ENCODE data around the gene USP31.
A peak's percentile ranks its signal among the peaks of the same experiment; 100 is the strongest.

USP31 gene

GRCh38 chr16:23186171-23186570 lies 36.9 kb upstream of the USP31 start:
- POLR2A ChIA-PET: no interaction called here
- H3K27ac ChIP-seq (ENCODE audit: insufficient read depth in 1 of 2, low read depth in 1 of 2, low read length in 2 of 2, poor library complexity in 1 of 2, severe bottlenecking in 2 of 2): no peak overlapping the region
- peaks cover 0 to 13% (median 10%) of the 10 kb centered on the region in 4 experiments for H3K4me1 ChIP-seq (ENCODE audit: control extremely low read depth in 1 of 4, control insufficient read depth in 4 of 4, insufficient read depth in 4 of 4, low read length in 3 of 4)
- H3K27me3 ChIP-seq (replicated peaks in 2 of 5; ENCODE audit: control insufficient read depth in 4 of 5, insufficient read depth in 5 of 5, low read length in 4 of 5): peaks cover 5 to 78% (median 21%) of the 10 kb centered on the region in 5 experiments
- H3K4me3 ChIP-seq (ENCODE audit: control insufficient read depth in 1 of 7, extremely low read depth in 1 of 7, insufficient read depth in 4 of 7, low read depth in 2 of 7, low read length in 6 of 7): no peak overlapping the region
- no peaks in the 10 kb centered on the region for H3K9me3 ChIP-seq (ENCODE audit: control extremely low read depth in 1 of 5, control insufficient read depth in 4 of 5, insufficient read depth in 2 of 5, low read depth in 1 of 5, low read length in 4 of 5)
- CTCF ChIA-PET: no interaction called here
- no peaks in the 10 kb centered on the region for H3K36me3 ChIP-seq (ENCODE audit: control insufficient read depth in 4 of 4, insufficient read depth in 4 of 4, low read length in 3 of 4)
- 78% methylated on average over 21 of the region's 24 CpGs for WGBS (ENCODE audit: insufficient coverage)
- DNase-seq: no peak

DNA sequence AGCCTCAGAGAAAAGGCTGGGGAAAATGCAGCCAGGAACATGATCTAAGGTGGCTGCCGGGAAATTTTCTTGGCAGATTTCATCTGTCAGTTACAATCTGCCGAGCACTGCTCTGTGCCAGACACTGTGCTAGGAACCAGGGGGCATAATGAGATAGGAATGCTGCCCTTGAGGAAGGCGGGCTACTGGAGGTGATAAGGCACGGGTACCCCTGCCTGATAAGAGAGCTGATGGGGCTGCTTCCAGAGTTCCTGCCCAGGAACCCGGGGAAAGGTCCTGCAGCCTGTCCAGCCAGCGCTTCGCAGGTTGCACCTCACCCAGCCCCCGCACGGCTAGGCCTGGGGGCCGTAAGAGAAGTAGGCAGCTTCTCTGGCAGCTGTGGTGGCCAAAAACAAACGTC lies 36.4 kb upstream of the USP31 start:
- no peaks in the 10 kb centered on the region for H3K36me3 ChIP-seq (ENCODE audit: control insufficient read depth in 4 of 4, insufficient read depth in 4 of 4, low read length in 3 of 4)
- H3K4me3 ChIP-seq (ENCODE audit: control insufficient read depth in 1 of 7, extremely low read depth in 1 of 7, insufficient read depth in 4 of 7, low read depth in 2 of 7, low read length in 6 of 7): no peak overlapping the region
- H3K9me3 ChIP-seq (ENCODE audit: control extremely low read depth in 1 of 5, control insufficient read depth in 4 of 5, insufficient read depth in 2 of 5, low read depth in 1 of 5, low read length in 4 of 5): no peaks in the 10 kb centered on the region
- no peak overlapping the region for H3K27ac ChIP-seq (ENCODE audit: insufficient read depth in 1 of 2, low read depth in 1 of 2, low read length in 2 of 2, poor library complexity in 1 of 2, severe bottlenecking in 2 of 2)
- ChIA-PET POLR2A (no interaction called here), CTCF (no interaction called here)
- 64% methylated on average over 11 of the region's 11 CpGs for WGBS (ENCODE audit: insufficient coverage)
- H3K4me1 ChIP-seq (ENCODE audit: control extremely low read depth in 1 of 4, control insufficient read depth in 4 of 4, insufficient read depth in 4 of 4, low read length in 3 of 4): peaks cover 0 to 13% (median 10%) of the 10 kb centered on the region in 4 experiments
- no peak for DNase-seq
- peaks cover 5 to 77% (median 22%) of the 10 kb centered on the region in 5 experiments for H3K27me3 ChIP-seq (replicated peaks in 2 of 5; ENCODE audit: control insufficient read depth in 4 of 5, insufficient read depth in 5 of 5, low read length in 4 of 5)

DNA sequence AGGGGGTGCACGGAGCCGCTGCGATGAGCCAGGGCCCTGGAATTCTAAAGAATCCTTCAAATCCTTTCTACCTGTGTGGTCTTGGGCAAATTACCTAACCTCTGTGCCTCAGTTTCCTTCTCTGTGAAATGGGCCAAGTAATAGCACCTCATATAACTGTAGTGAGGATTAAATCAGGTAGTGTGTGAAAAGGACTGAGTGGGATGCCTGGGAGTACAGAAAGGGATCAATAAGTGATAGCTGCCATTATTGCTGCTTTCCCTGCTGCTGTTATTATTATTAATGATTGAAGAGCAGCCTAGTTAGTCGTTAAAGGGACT lies 34.3 kb upstream of the USP31 start:
- no peak for DNase-seq
- Histone ChIP-seq H3K4me3 (ENCODE audit: control insufficient read depth in 1 of 7, extremely low read depth in 1 of 7, insufficient read depth in 4 of 7, low read depth in 2 of 7, low read length in 6 of 7) (peak overlapping the region in 1 of 7 experiments; percentile 46), H3K9me3 (ENCODE audit: control extremely low read depth in 1 of 5, control insufficient read depth in 4 of 5, insufficient read depth in 2 of 5, low read depth in 1 of 5, low read length in 4 of 5) (no peaks in the 10 kb centered on the region), H3K27me3 (replicated peaks in 2 of 5; ENCODE audit: control insufficient read depth in 4 of 5, insufficient read depth in 5 of 5, low read length in 4 of 5) (peaks cover 5 to 83% (median 22%) of the 10 kb centered on the region in 5 experiments), H3K36me3 (ENCODE audit: control insufficient read depth in 4 of 4, insufficient read depth in 4 of 4, low read length in 3 of 4) (no peaks in the 10 kb centered on the region), H3K4me1 (ENCODE audit: control extremely low read depth in 1 of 4, control insufficient read depth in 4 of 4, insufficient read depth in 4 of 4, low read length in 3 of 4) (peaks cover 0 to 13% (median 10%) of the 10 kb centered on the region in 4 experiments), H3K27ac (ENCODE audit: insufficient read depth in 1 of 2, low read depth in 1 of 2, low read length in 2 of 2, poor library complexity in 1 of 2, severe bottlenecking in 2 of 2) (no peak overlapping the region)
- POLR2A ChIA-PET: interaction anchor here (0.5 kb wide), 1 partner anchor 257 kb away, joined by 3 read pairs; no protein-coding TSS in a partner anchor
- 67% methylated on average over 1 of the region's 4 CpGs for WGBS (ENCODE audit: insufficient coverage)
- CTCF ChIA-PET: interaction anchor here (1.3 to 2.7 kb wide), 2 partner anchors 9 to 27 kb away, joined by 4 to 8 read pairs; no protein-coding TSS in a partner anchor

- no peaks in the 10 kb centered on the region for H3K9me3 ChIP-seq (ENCODE audit: control extremely low read depth in 1 of 5, control insufficient read depth in 4 of 5, insufficient read depth in 2 of 5, low read depth in 1 of 5, low read length in 4 of 5)
- H3K27ac ChIP-seq (ENCODE audit: insufficient read depth in 1 of 2, low read depth in 1 of 2, low read length in 2 of 2, poor library complexity in 1 of 2, severe bottlenecking in 2 of 2): no peak within 1 kb of the TSS
- peak within 1 kb of the TSS in 4 of 7 experiments; percentile 10 to 64 (median 45) for H3K4me3 ChIP-seq (ENCODE audit: control insufficient read depth in 1 of 7, extremely low read depth in 1 of 7, insufficient read depth in 4 of 7, low read depth in 2 of 7, low read length in 6 of 7)
- peaks cover 5 to 83% (median 22%) of the 10 kb centered on the region in 5 experiments for H3K27me3 ChIP-seq (replicated peaks in 2 of 5; ENCODE audit: control insufficient read depth in 4 of 5, insufficient read depth in 5 of 5, low read length in 4 of 5)
- POLR2A ChIA-PET: no interaction called here
- H3K36me3 ChIP-seq (ENCODE audit: control insufficient read depth in 4 of 4, insufficient read depth in 4 of 4, low read length in 3 of 4): no peaks in the 10 kb centered on the region
- CTCF ChIA-PET: interaction anchor here (0.9 to 2.7 kb wide), 5 partner anchors 9 to 253 kb away, joined by 3 to 8 read pairs (median 6); partner anchors contain the start of gene USP31
- DNase-seq: peak in 2 of 3 donors; percentile 27 to 30
- H3K4me1 ChIP-seq (ENCODE audit: control extremely low read depth in 1 of 4, control insufficient read depth in 4 of 4, insufficient read depth in 4 of 4, low read length in 3 of 4): peaks cover 0 to 13% (median 10%) of the 10 kb centered on the region in 4 experiments
- 2% methylated on average over 57 of the region's 71 CpGs for WGBS (ENCODE audit: insufficient coverage)
These were observed 33.7 kb upstream of the USP31 start, which contains the start of gene SCNN1G for GRCh38 chr16:23182679-23183542. TSS of gene SCNN1G (plus strand) at chr16:23182745. CDS start at chr16:23186272, 3,527 bp downstream.

DNA sequence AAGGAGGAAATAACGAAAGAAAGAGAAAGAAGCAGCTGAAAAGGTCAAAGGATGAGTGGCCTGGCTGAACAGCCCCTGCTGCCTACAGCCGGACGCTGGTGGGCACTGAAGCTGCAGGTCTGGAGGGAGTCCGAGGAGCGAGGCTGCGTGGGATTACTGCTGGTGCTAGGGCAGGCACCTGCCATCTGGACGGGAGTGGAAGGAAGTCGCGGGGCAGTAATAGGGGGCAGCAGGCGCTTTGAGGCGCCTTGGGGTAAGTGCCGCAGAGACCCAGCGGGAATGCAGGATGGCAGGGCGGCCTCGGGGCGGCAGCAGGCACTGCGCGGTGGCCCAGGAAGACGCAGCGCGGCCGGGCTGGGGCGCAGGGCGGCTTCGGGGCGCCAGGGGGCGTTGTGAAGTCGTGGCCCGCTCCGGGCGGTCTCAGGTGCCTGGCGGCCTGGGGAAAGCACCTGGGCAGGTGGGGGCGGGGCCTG lies 33.0 kb upstream of the USP31 start:
- 8% methylated on average over 17 of the region's 33 CpGs for WGBS (ENCODE audit: insufficient coverage)
- DNase-seq: peak; percentile 76 to 86 (median 83)
- Histone ChIP-seq H3K4me1 (ENCODE audit: control extremely low read depth in 1 of 4, control insufficient read depth in 4 of 4, insufficient read depth in 4 of 4, low read length in 3 of 4) (peaks cover 0 to 13% (median 10%) of the 10 kb centered on the region in 4 experiments), H3K9me3 (ENCODE audit: control extremely low read depth in 1 of 5, control insufficient read depth in 4 of 5, insufficient read depth in 2 of 5, low read depth in 1 of 5, low read length in 4 of 5) (no peaks in the 10 kb centered on the region), H3K36me3 (ENCODE audit: control insufficient read depth in 4 of 4, insufficient read depth in 4 of 4, low read length in 3 of 4) (no peaks in the 10 kb centered on the region), H3K27me3 (replicated peaks in 2 of 5; ENCODE audit: control insufficient read depth in 4 of 5, insufficient read depth in 5 of 5, low read length in 4 of 5) (peaks cover 5 to 77% (median 22%) of the 10 kb centered on the region in 5 experiments), H3K27ac (ENCODE audit: insufficient read depth in 1 of 2, low read depth in 1 of 2, low read length in 2 of 2, poor library complexity in 1 of 2, severe bottlenecking in 2 of 2) (no peak overlapping the region), H3K4me3 (ENCODE audit: control insufficient read depth in 1 of 7, extremely low read depth in 1 of 7, insufficient read depth in 4 of 7, low read depth in 2 of 7, low read length in 6 of 7) (peak overlapping the region in 3 of 7 experiments; percentile 19 to 64 (median 44))
- CTCF ChIA-PET: interaction anchor here (0.7 to 2.7 kb wide), 5 partner anchors 10 to 253 kb away, joined by 3 to 8 read pairs (median 6); partner anchors contain the start of gene USP31
- POLR2A ChIA-PET: no interaction called here

- CTCF ChIA-PET: interaction anchor here (0.7 to 2.7 kb wide), 7 partner anchors 9 to 260 kb away, joined by 3 to 8 read pairs (median 3); partner anchors contain the start of gene USP31
These were observed 32.3 kb upstream of the USP31 start for GRCh38 chr16:23181506-23181905.

More at GRCh38 chr16:23181506-23181905, 32.3 kb upstream of the USP31 start:
- no peak for DNase-seq
- Histone ChIP-seq H3K27me3 (replicated peaks in 2 of 5; ENCODE audit: control insufficient read depth in 4 of 5, insufficient read depth in 5 of 5, low read length in 4 of 5) (peaks cover 5 to 74% (median 24%) of the 10 kb centered on the region in 5 experiments), H3K27ac (ENCODE audit: insufficient read depth in 1 of 2, low read depth in 1 of 2, low read length in 2 of 2, poor library complexity in 1 of 2, severe bottlenecking in 2 of 2) (no peak overlapping the region), H3K36me3 (ENCODE audit: control insufficient read depth in 4 of 4, insufficient read depth in 4 of 4, low read length in 3 of 4) (no peaks in the 10 kb centered on the region), H3K4me1 (ENCODE audit: control extremely low read depth in 1 of 4, control insufficient read depth in 4 of 4, insufficient read depth in 4 of 4, low read length in 3 of 4) (peaks cover 0 to 13% (median 10%) of the 10 kb centered on the region in 4 experiments), H3K4me3 (ENCODE audit: control insufficient read depth in 1 of 7, extremely low read depth in 1 of 7, insufficient read depth in 4 of 7, low read depth in 2 of 7, low read length in 6 of 7) (no peak overlapping the region), H3K9me3 (ENCODE audit: control extremely low read depth in 1 of 5, control insufficient read depth in 4 of 5, insufficient read depth in 2 of 5, low read depth in 1 of 5, low read length in 4 of 5) (no peaks in the 10 kb centered on the region)
- 95% methylated on average over 4 of the region's 4 CpGs for WGBS (ENCODE audit: insufficient coverage)
- POLR2A ChIA-PET: no interaction called here

All from common myeloid progenitor, CD34-positive (primary cell).